GM19397 (cell line): Measurements from ENCODE around the gene DIRAS2.

Experiments
- ATAC-seq: cut with Tn5 transposase; IDR thresholded peaks from one replicate; pipeline ENCODE4 v1.9.1; 2021; ENCODE audit warnings: mild to moderate bottlenecking, moderate library complexity; ENCODE audit not compliant: unreplicated experiment

Gene DIRAS2

DNA sequence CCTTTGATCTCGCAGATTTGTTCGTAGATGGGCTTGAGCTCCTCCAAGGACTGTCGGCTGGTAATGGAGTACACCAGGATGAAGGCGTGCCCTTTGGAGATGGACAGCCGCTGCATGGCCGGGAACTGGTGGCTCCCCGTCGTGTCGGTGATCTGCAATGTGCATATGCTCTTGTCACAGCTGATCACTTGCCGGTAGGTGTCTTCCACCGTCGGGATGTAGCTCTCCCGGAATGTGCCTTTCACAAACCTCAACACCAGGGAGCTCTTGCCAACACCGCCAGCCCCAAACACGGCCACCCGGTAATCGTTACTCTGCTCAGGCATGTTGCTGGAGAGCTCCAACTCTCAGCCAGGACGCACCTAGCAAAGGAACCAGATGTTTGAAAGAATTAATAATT lies 29.1 kb downstream of the DIRAS2 start:
- no peak for ATAC-seq

DNA sequence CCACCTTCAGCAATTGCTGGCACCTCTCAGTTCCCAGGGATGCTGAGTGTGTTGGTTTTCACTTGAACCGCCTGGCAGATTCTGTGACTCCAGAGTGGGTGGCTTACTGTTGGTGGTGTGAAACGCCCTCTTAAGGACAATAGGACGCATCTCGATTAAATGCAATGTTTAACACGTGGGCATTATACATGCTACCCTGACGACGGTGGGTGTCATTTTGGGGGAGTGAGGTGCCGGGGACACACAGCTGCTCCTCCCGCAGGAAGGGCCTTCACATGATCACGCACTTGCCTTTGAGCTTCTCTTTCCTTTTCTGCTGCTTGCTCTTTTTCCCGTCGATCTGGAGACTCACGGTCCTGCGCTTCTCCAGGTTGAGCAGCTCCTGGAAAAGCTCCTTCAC lies 29.7 kb downstream of the DIRAS2 start:
- ATAC-seq, result no peak

DNA sequence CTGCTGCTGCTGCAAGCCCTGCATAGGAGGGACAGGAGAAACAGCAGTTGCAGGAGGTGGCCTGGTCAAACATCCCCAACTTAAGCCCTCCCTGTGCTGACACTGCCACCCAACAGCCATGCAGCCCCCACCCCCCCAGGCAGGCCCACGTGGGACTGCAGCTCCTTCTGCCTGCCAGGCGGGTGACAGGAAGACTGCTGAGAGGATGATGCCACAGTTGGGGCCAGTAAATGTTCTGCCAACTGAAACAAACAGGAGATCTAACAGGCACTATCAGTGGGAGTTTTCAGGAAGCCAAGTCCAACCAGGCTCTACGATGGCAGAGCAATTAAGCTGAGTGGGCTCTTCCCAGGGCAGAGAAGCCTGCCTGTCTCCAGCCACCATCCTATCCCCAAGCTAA lies 31.1 kb downstream of the DIRAS2 start:
- no peak for ATAC-seq

DNA sequence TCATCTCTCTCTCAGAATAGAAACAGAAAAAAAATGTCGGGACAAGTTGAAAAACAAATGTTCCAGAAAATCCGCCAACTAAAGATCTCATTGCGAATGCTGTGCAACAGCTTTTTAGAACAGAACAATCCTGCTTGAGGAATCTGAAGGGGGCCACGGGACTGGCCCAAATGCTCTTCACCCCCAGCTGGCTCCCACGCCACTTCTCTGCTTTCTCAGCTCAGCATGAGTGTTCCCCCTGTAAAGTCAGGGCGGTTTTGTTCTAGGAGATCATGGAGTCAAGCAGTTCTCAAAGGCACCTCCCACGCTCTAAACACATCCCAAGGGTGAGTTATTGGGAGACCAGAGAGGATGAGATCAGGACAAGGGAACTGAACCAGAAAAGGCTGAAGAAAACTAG lies 31.5 kb downstream of the DIRAS2 start:
- no peak for ATAC-seq

DNA sequence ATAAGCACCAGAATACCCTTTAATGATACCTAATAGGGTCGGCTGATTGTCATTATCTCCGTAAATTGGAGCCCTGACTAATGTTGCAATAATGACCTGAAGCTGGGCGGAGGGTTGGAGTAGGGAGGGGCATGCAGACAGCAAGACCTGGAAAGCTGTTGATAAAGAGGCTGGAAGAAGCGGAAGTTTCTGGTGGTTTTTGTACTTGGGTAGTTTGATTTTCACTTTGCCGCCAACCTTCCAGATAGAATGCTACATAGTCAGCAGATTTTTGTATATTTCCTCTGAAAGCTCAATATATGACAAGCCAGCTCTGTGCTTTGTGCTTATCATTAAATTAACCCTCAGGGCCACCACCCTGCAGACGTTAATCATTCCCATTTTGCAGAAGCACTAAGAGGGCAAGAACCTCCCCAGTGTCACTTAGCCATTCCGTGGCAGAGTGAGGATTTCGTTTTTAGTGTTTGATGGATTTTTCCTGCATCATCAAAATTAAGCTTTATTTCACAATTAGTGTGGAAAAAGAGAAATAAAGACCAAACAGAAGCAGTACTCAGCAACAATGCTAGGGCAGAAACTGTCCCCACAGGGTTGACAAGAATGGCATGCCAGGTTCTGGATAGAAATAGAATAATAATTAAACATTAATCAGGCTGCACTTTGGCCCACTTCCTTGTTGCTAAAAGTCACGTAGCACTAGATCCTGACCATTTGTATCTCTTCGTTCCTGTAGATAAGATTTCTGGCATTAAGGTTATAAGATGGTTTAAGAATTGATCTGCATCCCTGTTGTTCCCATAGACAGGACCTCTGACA lies 34.7 kb downstream of the DIRAS2 start:
- no peak for ATAC-seq

DNA sequence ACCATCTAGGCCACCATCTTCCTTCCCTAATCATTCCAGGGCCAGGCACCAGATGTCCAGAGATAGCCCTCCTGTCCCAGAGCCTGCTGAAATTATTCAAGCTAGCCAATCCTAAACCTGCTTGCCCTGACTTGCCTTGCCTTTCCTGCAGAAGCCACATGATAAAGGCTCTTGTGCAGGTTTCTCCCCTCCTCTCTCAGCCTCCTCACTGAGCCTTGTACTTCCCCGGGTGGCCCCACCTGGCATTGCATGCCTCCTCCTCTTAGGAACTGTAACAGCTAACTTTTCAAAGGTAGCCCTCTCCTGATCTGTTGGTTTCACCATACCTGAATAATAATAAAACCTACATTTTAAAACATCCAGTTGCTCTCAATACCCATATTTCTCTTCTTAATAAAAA lies 42.6 kb downstream of the DIRAS2 start:
- no peak for ATAC-seq

DNA sequence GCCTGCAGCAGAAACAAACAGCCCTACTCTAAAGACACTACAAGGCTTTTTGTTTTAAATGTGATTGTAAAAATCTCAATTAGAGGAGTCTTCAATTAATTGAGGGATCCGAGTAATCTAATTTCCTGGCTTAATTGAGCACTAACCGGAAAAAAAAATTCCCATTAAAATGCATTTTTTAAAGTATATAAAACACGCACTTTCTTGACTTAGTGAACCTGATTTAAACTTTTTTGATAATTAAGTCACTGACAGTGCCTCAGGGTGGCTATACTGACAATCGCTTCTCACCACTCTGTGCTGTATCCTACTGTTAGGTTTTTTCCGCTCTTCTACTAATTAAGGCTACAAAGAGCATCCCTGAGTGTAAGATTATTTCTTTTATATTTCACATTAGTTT lies 44.4 kb downstream of the DIRAS2 start:
- ATAC-seq, result no peak

DNA sequence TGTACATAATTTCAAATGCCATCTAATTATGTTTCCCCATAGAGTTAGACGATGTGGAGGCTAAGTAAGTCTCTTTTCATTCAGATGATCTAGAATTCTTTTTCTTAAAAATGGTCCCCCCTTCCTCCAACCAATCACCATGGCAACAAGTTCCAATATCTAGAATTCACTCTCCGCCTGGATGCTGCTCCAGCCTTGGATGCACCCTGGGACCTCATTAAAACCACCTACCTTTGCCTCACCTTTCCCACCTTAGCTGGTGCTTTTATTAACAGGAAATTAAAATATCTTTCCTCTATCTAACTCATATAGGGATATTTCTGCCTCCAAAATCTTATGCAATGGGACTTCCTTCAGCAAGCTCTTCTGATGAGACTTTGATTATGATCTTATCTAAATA lies 49.0 kb downstream of the DIRAS2 start:
- no peak for ATAC-seq

DNA sequence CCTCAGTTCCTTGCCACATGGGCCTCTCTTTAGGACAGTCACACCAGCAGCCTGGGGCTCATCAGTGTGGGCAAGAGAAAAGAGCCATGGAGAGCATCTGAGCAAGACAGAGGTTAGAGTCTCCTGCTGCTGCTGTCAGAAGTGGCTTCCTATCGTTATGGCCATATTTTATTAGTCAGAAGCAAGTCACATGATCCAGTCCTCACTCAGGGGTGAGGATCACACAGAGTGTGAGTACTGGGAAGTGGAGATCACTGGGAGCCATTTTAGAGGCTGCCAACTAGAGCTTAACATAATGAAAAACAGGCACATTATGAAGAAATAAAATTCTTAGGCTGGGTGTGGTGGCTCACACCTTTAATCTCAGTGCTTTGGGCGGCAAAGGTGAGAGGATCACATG lies 62.0 kb downstream of the DIRAS2 start:
- ATAC-seq, result no peak

DNA sequence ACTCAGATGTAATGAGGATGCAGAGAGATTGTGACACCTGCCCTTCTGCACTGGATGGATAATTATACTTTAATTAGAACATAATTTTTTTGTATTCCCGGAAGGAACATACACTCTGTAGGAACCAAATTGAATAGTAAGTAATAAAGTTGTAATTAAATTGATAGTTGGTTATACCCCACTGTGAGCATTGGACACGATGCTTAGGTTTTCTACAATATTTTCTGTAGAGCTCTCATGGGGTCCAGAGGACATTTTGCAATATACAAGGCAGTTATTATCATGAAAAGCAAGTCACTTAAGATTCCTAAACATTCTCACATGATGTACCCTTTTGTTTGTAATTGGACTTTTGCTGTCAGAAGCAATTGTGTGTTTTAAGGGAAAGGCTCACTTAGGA lies 63.4 kb downstream of the DIRAS2 start:
- ATAC-seq, result no peak

DNA sequence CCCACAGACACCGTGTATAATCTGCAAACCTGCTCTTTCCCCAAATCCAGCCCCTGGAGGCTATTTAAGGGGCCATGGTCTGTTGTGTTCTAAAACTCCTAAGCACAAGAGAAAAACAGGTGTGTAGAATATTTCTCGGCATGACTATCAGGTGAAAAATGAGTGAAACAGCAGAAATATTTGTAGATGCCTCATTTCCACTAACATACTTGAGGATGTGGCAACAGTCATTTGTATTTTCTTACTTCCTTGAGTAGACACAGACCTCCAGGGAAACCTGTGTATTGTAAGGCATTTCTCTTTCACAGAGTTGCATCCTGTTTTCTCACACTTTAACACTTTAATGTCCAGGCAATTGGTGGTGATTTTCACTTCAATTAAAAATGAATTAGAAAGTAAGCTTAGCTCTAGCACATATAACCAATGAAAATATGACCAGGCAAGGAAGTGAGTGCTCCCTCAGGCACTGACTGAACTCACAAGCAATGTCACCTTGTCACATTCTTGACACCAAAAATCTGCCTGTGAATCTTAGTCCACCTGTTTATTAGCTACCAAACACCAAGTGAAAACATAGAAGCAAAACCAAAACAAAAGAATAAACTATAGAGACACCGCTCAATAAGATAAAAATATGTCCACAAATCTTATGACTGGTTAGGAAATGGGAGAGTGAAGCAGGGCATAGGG lies 64.4 kb downstream of the DIRAS2 start:
- no peak for ATAC-seq

DNA sequence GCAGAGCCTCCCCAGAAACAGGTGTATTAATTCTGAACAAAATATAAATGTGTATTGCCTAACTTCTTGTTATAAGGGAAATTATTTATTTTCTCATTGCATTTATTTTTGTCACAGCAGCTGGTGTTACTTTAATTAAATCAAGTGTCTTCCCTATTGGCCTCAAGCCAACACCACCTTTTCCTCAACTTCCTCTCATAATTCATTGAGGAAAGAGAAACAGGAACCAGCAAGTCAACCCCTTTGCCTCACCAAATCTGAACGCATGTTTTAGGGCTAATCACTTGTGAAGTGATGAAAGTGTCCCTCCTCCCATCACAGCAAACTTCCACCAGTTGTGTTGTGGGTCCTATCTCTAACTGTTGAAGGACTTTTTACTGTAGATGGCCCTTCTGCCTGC lies 73.1 kb downstream of the DIRAS2 start:
- ATAC-seq, result no peak

DNA sequence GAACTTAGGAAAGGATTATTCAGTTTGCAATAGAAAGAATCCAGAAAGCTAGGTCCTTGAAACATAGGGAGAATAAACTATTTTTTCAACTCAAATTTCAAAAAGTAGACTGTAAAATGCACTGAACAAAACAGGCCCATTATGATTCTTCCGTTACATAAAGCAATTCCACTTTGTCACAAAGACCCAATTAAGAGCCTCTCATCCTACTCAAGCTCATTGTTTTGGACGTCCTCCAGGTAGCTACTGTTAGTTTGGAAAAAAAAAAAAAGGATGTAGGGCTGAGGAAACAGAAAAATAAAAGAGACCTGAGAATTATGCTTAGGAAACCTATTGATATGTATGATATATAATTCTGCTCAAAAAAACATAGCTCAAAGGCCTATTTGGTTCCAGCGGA lies 74.0 kb downstream of the DIRAS2 start:
- no peak for ATAC-seq

DNA sequence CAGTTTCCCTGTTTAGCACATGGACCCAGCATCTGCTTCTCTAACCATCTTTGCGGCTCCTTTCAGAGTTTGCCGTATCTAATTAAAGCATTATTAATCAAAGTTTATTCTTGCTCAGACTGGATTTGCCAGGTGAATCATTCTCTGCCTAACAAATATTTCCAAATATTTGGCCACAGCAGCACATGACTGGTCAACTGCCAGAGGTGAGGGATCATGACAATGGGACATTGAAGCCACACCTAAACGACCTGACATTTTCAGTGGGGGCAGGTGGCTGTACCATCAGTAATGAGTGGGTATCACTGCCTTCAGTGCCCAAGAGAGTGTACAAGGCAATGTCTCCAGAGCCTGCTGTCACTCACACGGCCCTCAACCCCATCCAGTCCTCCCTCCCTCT lies 80.4 kb downstream of the DIRAS2 start:
- no peak for ATAC-seq
